Stimulated activated naive CD8-positive, alpha-beta T cell treated with anti-CD3 and anti-CD28 coated beads, Interleukin-15, amount 100 ng/mL, for 72 hours (primary cell): ENCODE measurements around the gene ACSM3.

Experiments used
- ATAC-seq: fragments of 150-1000 bp; cut with Tn5 transposase; 2 replicates; pipeline ENCODE4 v1.10.0; 2021; ENCODE audit warnings: mild to moderate bottlenecking, moderate library complexity
- DNase-seq, 2 donors: peaks; one replicate each; pipeline ENCODE4 v3.0.0; 2021 to 2022
- H3K27ac Mint-ChIP-seq, 2 donors: one replicate each; pipeline ENCODE4 v1.8.0; 2022; ENCODE audit warnings: mild to moderate bottlenecking in 2 of 2, mixed read lengths in 2 of 2, moderate library complexity in 2 of 2
- H3K27me3 Mint-ChIP-seq: one replicate; pipeline ENCODE4 v1.8.0; 2022; ENCODE audit warnings: mixed read lengths
- H3K4me1 Mint-ChIP-seq: one replicate; pipeline ENCODE4 v1.8.0; 2022; ENCODE audit warnings: mild to moderate bottlenecking, mixed read lengths
- H3K4me3 Mint-ChIP-seq, 2 donors: one replicate each; pipeline ENCODE4 v1.8.0; 2022; ENCODE audit warnings: mild to moderate bottlenecking in 2 of 2, mixed read lengths in 2 of 2, moderate library complexity in 1 of 2
- H3K9me3 Mint-ChIP-seq, 2 donors: one replicate each; pipeline ENCODE4 v1.8.0; 2022; ENCODE audit warnings: mixed read lengths in 2 of 2

Gene ACSM3

DNA sequence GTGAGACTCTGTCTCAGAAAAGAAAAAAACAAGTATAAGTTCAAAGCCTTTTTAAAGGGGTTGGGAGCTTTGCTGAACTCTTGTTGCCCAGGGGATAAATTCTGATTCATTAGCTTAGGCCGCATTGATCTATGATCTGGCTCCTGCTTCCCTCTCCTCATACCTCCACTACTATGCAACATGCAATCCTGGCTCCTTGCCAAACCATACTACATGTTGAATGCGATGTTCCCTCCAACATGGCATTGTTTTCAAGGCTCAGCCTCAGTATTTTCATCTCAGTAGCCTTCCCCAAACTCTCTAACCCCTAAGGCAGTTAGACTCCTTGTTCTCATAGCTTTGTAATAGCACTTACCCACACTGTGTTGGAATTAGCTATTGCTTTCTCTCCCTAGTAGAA, 48.7 kb downstream of the ACSM3 start:
- Mint-ChIP-seq H3K27me3 (no peaks in the 10 kb centered on the region), H3K27ac (no peak overlapping the region), H3K4me3 (no peak overlapping the region), H3K9me3 (no peaks in the 10 kb centered on the region), H3K4me1 (peaks cover 23% of the 10 kb centered on the region)
- DNase-seq: no peak
- no peak for ATAC-seq

DNA sequence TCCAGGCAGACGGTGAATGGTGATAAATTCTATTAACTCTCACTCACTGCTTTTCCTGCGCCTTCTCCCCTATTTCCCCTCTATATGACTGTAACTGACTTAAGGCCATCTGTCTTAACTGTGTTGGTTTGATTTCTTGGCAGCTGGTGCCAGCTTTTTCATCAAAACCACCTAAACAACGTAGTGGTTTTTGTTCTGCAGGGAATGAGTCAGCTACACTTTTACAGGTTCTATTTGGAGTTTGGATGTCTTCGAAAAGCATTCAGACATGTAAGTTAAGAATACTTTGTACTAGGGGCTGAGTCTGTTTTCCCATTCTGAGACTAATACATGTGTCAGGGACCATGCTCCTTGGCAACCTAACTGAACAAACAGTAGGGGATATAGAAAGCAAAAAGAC, 51.0 kb downstream of the ACSM3 start:
- DNase-seq (no peak), ATAC-seq (peak; percentile 79)
- H3K9me3 Mint-ChIP-seq: no peaks in the 10 kb centered on the region
- H3K4me3 Mint-ChIP-seq: no peak overlapping the region
- peaks cover 13% of the 10 kb centered on the region for H3K4me1 Mint-ChIP-seq
- no peaks in the 10 kb centered on the region for H3K27me3 Mint-ChIP-seq
- no peak overlapping the region for H3K27ac Mint-ChIP-seq

DNA sequence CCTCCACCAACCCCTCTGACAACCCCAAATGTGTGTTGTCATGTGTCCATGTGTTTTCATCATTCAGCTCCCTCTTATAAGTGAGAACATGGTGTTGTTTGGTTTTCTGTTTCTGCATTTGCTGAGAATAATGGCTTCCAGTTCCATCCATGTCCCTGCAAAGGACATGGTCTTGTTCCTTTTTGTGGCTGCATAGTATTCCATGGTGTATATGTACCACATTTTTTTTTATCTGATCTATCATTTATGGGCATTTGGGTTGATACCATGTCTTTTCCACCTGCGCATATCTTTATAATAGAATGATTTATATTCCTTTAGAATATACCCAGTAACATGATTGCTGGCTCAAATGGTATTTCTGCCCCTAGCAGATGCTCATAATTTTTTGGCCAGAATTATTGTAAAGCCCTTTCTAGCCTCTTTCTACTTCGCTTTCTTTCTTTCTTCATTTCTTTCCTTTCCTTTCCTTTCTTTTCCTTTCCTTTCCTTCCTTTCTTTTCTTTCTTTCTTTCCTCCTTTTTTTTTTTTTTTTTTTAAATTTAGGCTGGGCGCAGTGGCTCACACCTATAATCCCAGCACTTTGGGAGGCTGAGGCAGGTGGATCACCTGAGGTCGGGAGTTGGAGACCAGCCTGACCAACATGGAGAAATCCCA, 55.2 kb downstream of the ACSM3 start:
- DNase-seq (no peak), ATAC-seq (no peak)
- Mint-ChIP-seq H3K9me3 (no peaks in the 10 kb centered on the region), H3K27ac (no peak overlapping the region), H3K4me1 (peaks cover 23% of the 10 kb centered on the region), H3K4me3 (no peak overlapping the region), H3K27me3 (no peaks in the 10 kb centered on the region)

DNA sequence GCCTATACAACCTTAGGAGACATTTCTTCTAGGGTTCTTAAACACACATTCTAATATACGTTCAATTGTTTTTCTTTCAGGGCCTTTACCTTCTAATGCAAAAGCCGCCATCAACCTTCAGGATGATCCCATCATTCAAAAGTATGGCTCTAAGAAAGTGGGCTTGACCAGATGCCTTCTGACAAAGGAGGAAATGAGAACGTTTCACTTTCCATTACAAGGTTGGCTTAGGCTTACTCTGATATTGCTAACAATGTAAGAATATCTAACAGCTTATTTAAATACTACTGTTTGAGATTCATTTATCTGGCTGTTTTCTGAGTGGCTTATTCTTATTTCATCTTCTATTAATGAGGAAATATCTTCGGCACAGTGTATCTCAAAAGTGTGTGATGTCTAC, 57.9 kb downstream of the ACSM3 start:
- ATAC-seq: no peak
- DNase-seq: no peak
- Mint-ChIP-seq H3K4me1 (peaks cover 17% of the 10 kb centered on the region), H3K4me3 (no peak overlapping the region), H3K27ac (peak overlapping the region in 1 of 2 donors; percentile 72), H3K9me3 (no peaks in the 10 kb centered on the region), H3K27me3 (no peaks in the 10 kb centered on the region)

DNA sequence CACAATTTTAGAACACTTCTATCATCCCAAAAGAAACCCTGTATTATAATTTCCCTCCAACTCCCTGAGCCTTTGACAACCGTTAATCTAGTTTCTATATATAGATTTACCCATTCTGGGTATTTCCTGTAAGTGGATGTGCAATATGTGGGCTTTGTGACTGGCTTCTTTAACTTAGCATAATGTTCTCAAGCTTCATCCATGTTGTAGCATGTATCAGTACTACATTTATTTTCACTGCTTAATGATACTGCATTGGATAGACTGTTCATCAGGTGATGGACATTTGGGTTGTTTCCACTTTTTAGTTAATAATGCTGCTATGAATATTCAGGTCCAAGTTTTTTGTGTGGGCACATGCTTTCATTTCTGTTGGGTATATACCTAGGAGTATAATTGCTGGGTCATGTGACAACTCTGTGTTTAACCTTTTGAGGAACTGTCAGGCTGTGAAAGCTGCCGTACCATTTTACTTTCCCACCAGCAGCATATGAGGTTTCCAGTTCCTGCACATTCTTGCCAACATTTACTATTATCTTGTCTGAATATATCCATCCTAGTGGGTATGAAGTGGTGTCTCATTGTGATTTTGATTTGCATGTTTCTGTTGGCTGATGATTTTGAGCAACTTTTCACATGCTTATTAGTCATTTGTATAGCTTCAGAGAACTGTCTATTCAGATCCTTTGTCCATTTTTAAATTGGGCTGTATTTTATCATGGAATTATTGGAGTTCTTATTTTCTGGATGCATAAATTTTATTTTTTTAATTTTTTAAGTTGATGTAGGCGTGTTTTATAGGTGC, 58.9 kb downstream of the ACSM3 start:
- ATAC-seq (no peak), DNase-seq (no peak)
- Mint-ChIP-seq H3K9me3 (no peaks in the 10 kb centered on the region), H3K4me3 (no peak overlapping the region), H3K27ac (peak overlapping the region in 1 of 2 donors; percentile 53), H3K4me1 (peaks cover 17% of the 10 kb centered on the region), H3K27me3 (no peaks in the 10 kb centered on the region)

DNA sequence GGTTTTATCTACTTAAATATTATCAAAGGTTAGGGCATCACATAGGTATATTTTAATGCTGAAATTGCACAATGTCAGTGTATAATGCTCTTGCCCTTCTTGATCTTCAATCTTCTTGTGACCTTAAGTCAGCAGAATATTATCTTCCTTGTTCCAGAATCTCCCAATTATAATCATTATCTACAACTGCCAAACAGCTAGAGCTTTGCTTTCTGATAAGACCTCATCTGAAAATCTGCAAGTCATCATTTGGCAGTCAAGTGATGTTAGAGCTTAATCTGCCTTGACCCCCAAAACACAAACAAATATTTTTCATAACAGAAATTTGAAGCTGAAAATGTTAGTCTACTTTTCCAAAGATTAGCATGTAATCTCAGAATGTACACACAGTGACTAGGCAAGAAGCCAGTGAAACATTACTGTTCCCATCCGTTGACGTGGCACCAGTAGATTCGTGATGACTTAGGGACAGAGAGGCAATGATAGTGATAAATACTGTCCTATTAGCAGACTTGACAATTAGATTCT, 62.3 kb downstream of the ACSM3 start:
- no peak overlapping the region for H3K4me3 Mint-ChIP-seq
- DNase-seq (no peak), ATAC-seq (no peak)
- H3K27me3 Mint-ChIP-seq: no peaks in the 10 kb centered on the region
- H3K27ac Mint-ChIP-seq: no peak overlapping the region
- peaks cover 17% of the 10 kb centered on the region for H3K4me1 Mint-ChIP-seq
- no peaks in the 10 kb centered on the region for H3K9me3 Mint-ChIP-seq

DNA sequence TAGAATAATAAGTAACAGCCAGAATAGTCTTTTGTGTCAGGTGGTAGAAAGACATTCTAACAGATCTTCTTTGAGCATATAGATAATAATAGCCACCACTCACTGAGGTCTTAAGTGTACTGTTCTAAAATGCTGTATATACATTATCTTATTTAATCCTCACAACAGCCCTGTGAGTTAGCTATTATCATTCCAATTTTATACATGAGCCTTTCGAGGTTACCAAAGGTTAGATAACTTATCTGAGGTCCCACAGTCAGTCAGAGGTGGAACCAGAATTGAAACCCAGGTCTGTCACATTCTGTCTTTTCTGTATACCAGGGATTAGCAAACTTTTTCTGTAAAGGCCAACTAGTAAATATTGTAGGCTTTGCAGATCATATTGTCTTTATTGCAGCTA, 65.7 kb downstream of the ACSM3 start:
- Mint-ChIP-seq H3K27me3 (no peaks in the 10 kb centered on the region), H3K27ac (no peak overlapping the region), H3K4me3 (no peak overlapping the region), H3K9me3 (peaks cover 3 to 4% of the 10 kb centered on the region in 2 donors), H3K4me1 (no peaks in the 10 kb centered on the region)
- ATAC-seq (no peak), DNase-seq (no peak)

DNA sequence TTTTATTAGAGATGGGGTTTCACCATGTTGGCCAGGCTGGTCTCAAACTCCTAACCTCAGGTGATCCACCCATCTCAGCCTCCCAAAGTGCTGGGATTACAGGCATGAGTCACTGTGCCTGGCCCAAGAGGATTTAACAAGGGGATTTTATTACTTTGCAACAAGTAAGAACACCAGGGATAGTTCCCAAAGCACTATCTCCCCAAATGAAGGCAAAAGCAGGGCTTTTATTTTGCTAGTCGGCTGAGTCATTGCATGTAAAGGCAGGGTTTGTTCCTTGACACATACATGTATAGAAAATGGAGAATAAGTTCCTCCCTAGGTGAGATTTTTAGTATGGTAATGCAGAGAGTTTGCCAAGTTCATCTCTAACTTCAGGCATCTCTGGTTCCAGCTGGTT, 66.6 kb downstream of the ACSM3 start:
- H3K4me3 Mint-ChIP-seq: no peak overlapping the region
- H3K27me3 Mint-ChIP-seq: no peaks in the 10 kb centered on the region
- peaks cover 4 to 12% of the 10 kb centered on the region in 2 donors for H3K9me3 Mint-ChIP-seq
- no peak overlapping the region for H3K27ac Mint-ChIP-seq
- ATAC-seq: no peak
- no peak for DNase-seq
- H3K4me1 Mint-ChIP-seq: no peaks in the 10 kb centered on the region

DNA sequence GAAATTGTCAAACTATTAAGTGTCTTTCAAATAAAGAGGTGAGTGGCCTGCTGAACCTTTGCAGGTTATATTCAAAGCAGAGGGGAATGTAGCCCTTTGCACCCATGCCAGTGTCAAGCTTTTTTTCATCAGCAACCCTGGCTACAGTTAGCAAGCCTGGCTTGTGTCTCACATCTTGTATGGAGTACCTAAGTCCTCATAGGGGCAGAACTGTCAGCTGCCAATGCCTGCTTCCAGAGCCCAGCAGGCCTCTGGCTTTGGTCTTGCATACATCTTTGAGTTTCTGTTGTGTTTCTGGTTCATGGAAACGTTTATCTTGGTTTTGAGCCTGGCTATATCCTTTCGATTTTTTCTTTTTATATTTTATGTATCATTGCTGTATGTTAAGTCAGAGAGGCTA, 69.3 kb downstream of the ACSM3 start:
- no peak overlapping the region for H3K4me3 Mint-ChIP-seq
- H3K27ac Mint-ChIP-seq: no peak overlapping the region
- no peaks in the 10 kb centered on the region for H3K4me1 Mint-ChIP-seq
- no peaks in the 10 kb centered on the region for H3K27me3 Mint-ChIP-seq
- ATAC-seq (no peak), DNase-seq (no peak)
- H3K9me3 Mint-ChIP-seq: peaks cover 12 to 14% of the 10 kb centered on the region in 2 donors

DNA sequence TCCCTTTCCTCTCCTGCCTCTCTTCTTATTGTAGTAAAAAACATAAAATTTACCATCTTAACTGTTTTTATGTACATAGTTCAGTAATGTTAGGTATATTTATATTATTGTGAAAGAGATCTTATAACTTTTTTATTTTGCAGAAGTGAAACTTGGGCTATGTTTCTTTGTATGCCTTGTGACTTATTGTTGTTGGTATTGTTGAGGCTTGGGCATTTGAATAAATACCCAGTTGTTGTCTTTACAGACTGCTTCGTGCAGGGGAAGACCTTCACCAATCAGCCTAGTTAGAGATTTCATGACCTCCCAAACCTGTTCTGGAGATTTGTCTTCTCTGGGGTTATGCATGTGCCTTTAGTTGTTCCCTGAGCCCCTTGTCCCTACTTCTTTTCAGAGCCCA, 74.4 kb downstream of the ACSM3 start:
- peaks cover 12 to 14% of the 10 kb centered on the region in 2 donors for H3K9me3 Mint-ChIP-seq
- H3K4me3 Mint-ChIP-seq: no peak overlapping the region
- no peak for DNase-seq
- H3K27ac Mint-ChIP-seq: no peak overlapping the region
- no peak for ATAC-seq
- H3K4me1 Mint-ChIP-seq: peaks cover 7% of the 10 kb centered on the region
- H3K27me3 Mint-ChIP-seq: no peaks in the 10 kb centered on the region

DNA sequence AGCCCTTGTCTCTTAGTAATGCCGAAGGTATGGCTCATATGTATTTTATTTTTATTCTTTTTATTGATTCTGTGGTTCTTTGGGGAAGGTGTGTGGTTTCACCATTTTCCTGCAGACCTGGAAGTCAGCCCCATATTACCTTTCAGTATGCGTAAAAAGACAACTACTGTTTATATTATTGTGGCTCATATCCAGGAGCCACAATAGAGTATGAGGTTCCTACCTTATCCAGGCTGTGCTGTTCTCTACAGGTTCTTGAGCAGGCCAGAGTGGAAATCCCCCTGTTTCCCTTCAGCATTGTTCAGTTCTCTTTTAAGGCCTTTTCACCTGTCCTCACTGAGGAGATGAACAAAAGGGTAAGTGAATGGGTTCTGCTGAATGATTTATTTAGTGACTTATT, 75.7 kb downstream of the ACSM3 start:
- peaks cover 15% of the 10 kb centered on the region for H3K4me1 Mint-ChIP-seq
- H3K27me3 Mint-ChIP-seq: no peaks in the 10 kb centered on the region
- ATAC-seq: peak; percentile 50
- no peak overlapping the region for H3K4me3 Mint-ChIP-seq
- no peak for DNase-seq
- H3K9me3 Mint-ChIP-seq: peaks cover 9 to 11% of the 10 kb centered on the region in 2 donors
- no peak overlapping the region for H3K27ac Mint-ChIP-seq

DNA sequence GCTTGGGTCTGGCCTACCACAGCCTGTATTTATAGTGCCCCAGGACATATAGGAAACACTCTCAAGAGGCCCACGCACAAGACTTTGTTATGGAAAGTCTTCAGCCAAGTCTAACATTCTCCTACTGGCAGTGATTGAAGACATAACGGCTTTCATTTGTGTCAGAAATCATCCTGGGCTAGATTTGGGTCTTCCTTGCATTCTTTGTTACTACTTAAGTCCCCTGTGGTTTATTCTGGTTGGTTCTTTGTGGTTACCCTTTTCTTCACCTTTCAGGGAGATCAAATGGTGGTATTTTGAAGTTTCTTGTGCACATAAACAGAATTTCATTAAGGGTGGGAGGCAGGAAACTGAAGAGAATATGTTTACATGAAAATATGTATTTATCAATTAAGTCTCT, 80.2 kb downstream of the ACSM3 start:
- Mint-ChIP-seq H3K27ac (peak overlapping the region in 1 of 2 donors; percentile 4), H3K4me3 (peak overlapping the region; percentile 1 to 39), H3K9me3 (no peaks in the 10 kb centered on the region), H3K27me3 (no peaks in the 10 kb centered on the region), H3K4me1 (peaks cover 25% of the 10 kb centered on the region)
- ATAC-seq (peak; percentile 61), DNase-seq (no peak)

DNA sequence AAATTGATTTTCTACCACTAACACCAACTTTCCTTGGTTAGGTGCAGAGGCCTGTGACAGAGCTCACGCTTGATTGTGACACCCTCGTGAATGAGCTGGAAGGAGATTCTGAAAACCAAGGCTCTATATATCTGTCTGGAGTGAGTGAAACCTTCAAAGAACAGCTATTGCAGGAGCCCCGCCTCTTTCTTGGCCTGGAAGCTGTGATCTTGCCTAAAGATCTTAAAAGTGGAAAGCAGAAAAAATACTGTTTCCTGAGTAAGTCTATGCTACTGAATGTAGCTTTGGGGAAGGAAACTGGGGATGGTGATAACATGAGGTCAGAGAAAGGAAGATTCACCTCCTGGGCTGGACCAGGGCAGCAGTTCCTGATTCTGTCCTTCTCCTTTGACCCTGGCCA, 80.8 kb downstream of the ACSM3 start:
- peak; percentile 75 for ATAC-seq
- H3K4me3 Mint-ChIP-seq: peak overlapping the region in 1 of 2 donors; percentile 2
- no peaks in the 10 kb centered on the region for H3K27me3 Mint-ChIP-seq
- peaks cover 20% of the 10 kb centered on the region for H3K4me1 Mint-ChIP-seq
- H3K9me3 Mint-ChIP-seq: no peaks in the 10 kb centered on the region
- H3K27ac Mint-ChIP-seq: peak overlapping the region; percentile 4 to 77
- DNase-seq: no peak

DNA sequence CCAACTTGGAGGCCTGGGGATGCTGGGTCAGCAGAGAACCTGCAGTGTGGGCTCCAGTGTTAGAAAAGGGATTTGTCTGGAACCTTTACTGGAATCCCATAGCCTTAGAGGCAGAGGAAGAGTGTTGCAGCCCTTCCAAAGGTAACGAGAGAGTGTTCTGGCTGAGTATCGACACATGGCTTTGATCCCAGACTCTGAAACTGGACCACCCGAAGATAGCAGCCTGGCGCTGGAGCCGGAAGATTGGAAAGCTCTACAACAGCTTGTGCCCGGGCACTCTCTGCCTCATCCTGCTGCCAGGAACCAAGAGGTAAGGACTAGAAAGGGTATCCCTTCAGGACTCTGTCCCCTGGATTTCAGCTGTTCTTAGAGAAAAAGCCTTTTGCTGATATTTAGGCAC, 82.2 kb downstream of the ACSM3 start:
- no peak for DNase-seq
- H3K27ac Mint-ChIP-seq: no peak overlapping the region
- H3K4me1 Mint-ChIP-seq: peaks cover 27% of the 10 kb centered on the region
- ATAC-seq: no peak
- H3K9me3 Mint-ChIP-seq: no peaks in the 10 kb centered on the region
- no peaks in the 10 kb centered on the region for H3K27me3 Mint-ChIP-seq
- no peak overlapping the region for H3K4me3 Mint-ChIP-seq

DNA sequence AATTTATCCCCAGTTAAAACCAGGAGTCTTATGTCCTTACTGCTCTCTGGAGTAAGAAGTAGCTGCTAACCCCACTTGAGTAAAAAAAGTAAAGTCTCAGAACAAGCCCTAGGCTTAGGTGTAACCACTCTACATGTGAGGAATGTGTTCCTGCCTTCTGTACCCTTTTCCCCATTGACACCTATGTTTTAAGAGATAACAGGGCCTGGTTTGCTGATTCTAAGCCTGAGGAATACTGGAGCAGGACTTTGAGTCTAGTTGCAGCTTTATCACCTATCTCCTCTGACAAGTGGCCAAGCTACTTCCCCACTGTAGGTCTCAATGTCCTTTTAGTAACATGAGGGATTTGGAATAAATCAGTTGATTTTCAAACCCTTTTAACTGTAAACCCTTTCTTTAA, 82.7 kb downstream of the ACSM3 start:
- Mint-ChIP-seq H3K4me3 (no peak overlapping the region), H3K4me1 (peaks cover 27% of the 10 kb centered on the region), H3K9me3 (no peaks in the 10 kb centered on the region), H3K27me3 (no peaks in the 10 kb centered on the region), H3K27ac (no peak overlapping the region)
- no peak for ATAC-seq
- DNase-seq: no peak
